Neural crest cell (in vitro differentiated cells): ENCODE results near the gene NELFCD. TPM values are rescaled to one million over a fixed set of nuclear protein-coding genes. Genes with fewer than 3 reads are reported as not detected.

Source experiments
- DNase-seq: peaks from one replicate; pipeline ENCODE4 v3.0.0; 2021; ENCODE audit warnings: low read depth, mixed read lengths, low spot score
- H3K27ac Mint-ChIP-seq: one replicate; pipeline ENCODE4 v1.8.0; 2021; ENCODE audit warnings: mild to moderate bottlenecking, mixed read lengths; ENCODE audit not compliant: unreplicated experiment
- H3K27me3 Mint-ChIP-seq: 2 replicates; pipeline ENCODE4 v1.8.0; 2021; ENCODE audit warnings: low read depth, mild to moderate bottlenecking, mixed read lengths
- H3K36me3 Mint-ChIP-seq: 2 replicates; pipeline ENCODE4 v1.8.0; 2021; ENCODE audit warnings: low read depth, mild to moderate bottlenecking, mixed read lengths
- H3K4me1 Mint-ChIP-seq: 2 replicates; pipeline ENCODE4 v1.8.0; 2021; ENCODE audit warnings: mixed read lengths
- H3K4me3 Mint-ChIP-seq: one replicate; pipeline ENCODE4 v1.8.0; 2021; ENCODE audit warnings: mild to moderate bottlenecking, mixed read lengths
- H3K9me3 Mint-ChIP-seq: 2 replicates; pipeline ENCODE4 v1.8.0; 2021; ENCODE audit warnings: mixed read lengths
- total RNA-seq: library from RNA; stranded (reverse); gene quantifications from 2 replicates; pipeline ENCODE4 v1.2.1, GENCODE V29; 2021
- TF ChIP-seq, protein P1 (sequence below): fragments of 200-600 bp; sonication (generic); conservative IDR thresholded peaks from 2 replicates; pipeline ENCODE4 v1.5.0; 2021; ENCODE audit warnings: antibody characterized with exemption, mild to moderate bottlenecking

NELFCD gene
- total RNA-seq, 1 donor from 2014 or later, result 117 TPM

- DNase-seq, result no peak
- H3K36me3 Mint-ChIP-seq, result peaks cover 9% of the 10 kb centered on the region
- H3K27me3 Mint-ChIP-seq, result no peaks in the 10 kb centered on the region
- H3K4me1 Mint-ChIP-seq, result no peaks in the 10 kb centered on the region
- no peaks in the 10 kb centered on the region for H3K9me3 Mint-ChIP-seq
- no peak overlapping the region for H3K27ac Mint-ChIP-seq
- TF ChIP-seq, protein P1, sequence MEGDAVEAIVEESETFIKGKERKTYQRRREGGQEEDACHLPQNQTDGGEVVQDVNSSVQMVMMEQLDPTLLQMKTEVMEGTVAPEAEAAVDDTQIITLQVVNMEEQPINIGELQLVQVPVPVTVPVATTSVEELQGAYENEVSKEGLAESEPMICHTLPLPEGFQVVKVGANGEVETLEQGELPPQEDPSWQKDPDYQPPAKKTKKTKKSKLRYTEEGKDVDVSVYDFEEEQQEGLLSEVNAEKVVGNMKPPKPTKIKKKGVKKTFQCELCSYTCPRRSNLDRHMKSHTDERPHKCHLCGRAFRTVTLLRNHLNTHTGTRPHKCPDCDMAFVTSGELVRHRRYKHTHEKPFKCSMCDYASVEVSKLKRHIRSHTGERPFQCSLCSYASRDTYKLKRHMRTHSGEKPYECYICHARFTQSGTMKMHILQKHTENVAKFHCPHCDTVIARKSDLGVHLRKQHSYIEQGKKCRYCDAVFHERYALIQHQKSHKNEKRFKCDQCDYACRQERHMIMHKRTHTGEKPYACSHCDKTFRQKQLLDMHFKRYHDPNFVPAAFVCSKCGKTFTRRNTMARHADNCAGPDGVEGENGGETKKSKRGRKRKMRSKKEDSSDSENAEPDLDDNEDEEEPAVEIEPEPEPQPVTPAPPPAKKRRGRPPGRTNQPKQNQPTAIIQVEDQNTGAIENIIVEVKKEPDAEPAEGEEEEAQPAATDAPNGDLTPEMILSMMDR, result no peak
- no peak overlapping the region for H3K4me3 Mint-ChIP-seq
These were observed 15.2 kb downstream of the NELFCD start for GRCh38 chr20:58996226-58996611.

GRCh38 chr20:58997141-58997770 is 16.2 kb downstream of the NELFCD start:
- Mint-ChIP-seq H3K36me3 (peaks cover 9% of the 10 kb centered on the region), H3K4me3 (peak overlapping the region; percentile 64)
- no peak for DNase-seq

GRCh38 chr20:58998656-58999055 is 17.6 kb downstream of the NELFCD start:
- no peaks in the 10 kb centered on the region for H3K27me3 Mint-ChIP-seq
- H3K4me1 Mint-ChIP-seq, result peaks cover 14% of the 10 kb centered on the region
- H3K27ac Mint-ChIP-seq, result no peak overlapping the region
- TF ChIP-seq, protein P1, result no peak
- DNase-seq, result no peak
- H3K4me3 Mint-ChIP-seq, result peak overlapping the region; percentile 12
- H3K36me3 Mint-ChIP-seq, result peaks cover 8% of the 10 kb centered on the region
- no peaks in the 10 kb centered on the region for H3K9me3 Mint-ChIP-seq

More at GRCh38 chr20:58997141-58997770, 16.2 kb downstream of the NELFCD start:
- Mint-ChIP-seq H3K4me1 (peaks cover 1% of the 10 kb centered on the region), H3K9me3 (no peaks in the 10 kb centered on the region), H3K27me3 (no peaks in the 10 kb centered on the region), H3K27ac (no peak overlapping the region)
- TF ChIP-seq, protein P1, result no peak

GRCh38 chr20:59000326-59000725 is 19.3 kb downstream of the NELFCD start:
- Mint-ChIP-seq H3K36me3 (peaks cover 4% of the 10 kb centered on the region), H3K27ac (no peak overlapping the region), H3K9me3 (no peaks in the 10 kb centered on the region), H3K4me3 (no peak overlapping the region), H3K27me3 (no peaks in the 10 kb centered on the region), H3K4me1 (peaks cover 19% of the 10 kb centered on the region)
- DNase-seq, result no peak
- TF ChIP-seq, protein P1, result no peak

GRCh38 chr20:59001068-59001448 is 20.0 kb downstream of the NELFCD start:
- DNase-seq, result no peak
- H3K4me3 Mint-ChIP-seq, result no peak overlapping the region
- no peak overlapping the region for H3K27ac Mint-ChIP-seq
- H3K9me3 Mint-ChIP-seq, result no peaks in the 10 kb centered on the region
- TF ChIP-seq, protein P1, result no peak
- H3K36me3 Mint-ChIP-seq, result peaks cover 3% of the 10 kb centered on the region
- H3K4me1 Mint-ChIP-seq, result peaks cover 19% of the 10 kb centered on the region
- no peaks in the 10 kb centered on the region for H3K27me3 Mint-ChIP-seq
